GM13976 (cell line): ENCODE data around the gene C1GALT1.

ENCODE experiments used
- DNase-seq: peaks from one replicate; pipeline ENCODE4 v3.0.0; 2012; ENCODE audit warnings: low spot score
- CTCF ChIP-seq: IDR thresholded peaks from 2 replicates; pipeline ENCODE4 v1.5.1; 2012; ENCODE audit warnings: borderline replicate concordance, mild to moderate bottlenecking; ENCODE audit not compliant: insufficient read depth; ENCODE audit errors: extremely low read depth, missing control alignments, control extremely low read depth
- in situ Hi-C: fragments of 300-500 bp; cut with MboI; formaldehyde crosslinking; loops from one replicate; pipeline ENCODE4 v1.12.0; 2022; ENCODE audit warnings: low sequenced_read_pairs, mixed read lengths, inconsistent platforms; ENCODE audit not compliant: unreplicated experiment

Gene C1GALT1

DNA sequence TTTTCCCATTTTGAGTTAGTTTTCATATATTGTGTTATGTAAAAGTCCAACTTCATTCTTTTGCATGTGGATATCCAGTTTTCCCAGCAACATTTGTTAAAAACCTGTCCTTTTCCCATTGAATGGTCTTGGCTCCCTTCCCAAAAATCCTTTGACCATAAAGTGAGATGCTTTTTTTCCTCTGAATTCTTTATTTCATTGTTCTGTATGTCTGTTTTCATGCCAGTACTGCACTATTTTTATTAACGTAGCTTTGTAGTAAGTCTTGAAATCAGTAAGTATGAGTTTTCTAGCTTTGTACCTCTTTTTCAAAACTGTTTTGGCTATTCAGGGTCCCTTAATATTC lies 20.0 kb downstream of the C1GALT1 start:
- no peak for DNase-seq
- no peak for TF ChIP-seq CTCF
- in situ Hi-C loops: no loop called here

GRCh38 chr7:7203813-7204575 lies 21.6 kb downstream of the C1GALT1 start:
- DNase-seq: no peak
- in situ Hi-C loops: no loop called here
- no peak for TF ChIP-seq CTCF

GRCh38 chr7:7207876-7208275 lies 25.5 kb downstream of the C1GALT1 start:
- in situ Hi-C loops: no loop called here
- DNase-seq: no peak
- TF ChIP-seq CTCF: no peak

GRCh38 chr7:7208520-7208919 lies 26.2 kb downstream of the C1GALT1 start:
- no peak for DNase-seq
- TF ChIP-seq CTCF: no peak
- in situ Hi-C loops: no loop called here

- in situ Hi-C loops: no loop called here
- no peak for DNase-seq
- TF ChIP-seq CTCF: no peak
These were observed 27.2 kb downstream of the C1GALT1 start for GRCh38 chr7:7209412-7210050.

DNA sequence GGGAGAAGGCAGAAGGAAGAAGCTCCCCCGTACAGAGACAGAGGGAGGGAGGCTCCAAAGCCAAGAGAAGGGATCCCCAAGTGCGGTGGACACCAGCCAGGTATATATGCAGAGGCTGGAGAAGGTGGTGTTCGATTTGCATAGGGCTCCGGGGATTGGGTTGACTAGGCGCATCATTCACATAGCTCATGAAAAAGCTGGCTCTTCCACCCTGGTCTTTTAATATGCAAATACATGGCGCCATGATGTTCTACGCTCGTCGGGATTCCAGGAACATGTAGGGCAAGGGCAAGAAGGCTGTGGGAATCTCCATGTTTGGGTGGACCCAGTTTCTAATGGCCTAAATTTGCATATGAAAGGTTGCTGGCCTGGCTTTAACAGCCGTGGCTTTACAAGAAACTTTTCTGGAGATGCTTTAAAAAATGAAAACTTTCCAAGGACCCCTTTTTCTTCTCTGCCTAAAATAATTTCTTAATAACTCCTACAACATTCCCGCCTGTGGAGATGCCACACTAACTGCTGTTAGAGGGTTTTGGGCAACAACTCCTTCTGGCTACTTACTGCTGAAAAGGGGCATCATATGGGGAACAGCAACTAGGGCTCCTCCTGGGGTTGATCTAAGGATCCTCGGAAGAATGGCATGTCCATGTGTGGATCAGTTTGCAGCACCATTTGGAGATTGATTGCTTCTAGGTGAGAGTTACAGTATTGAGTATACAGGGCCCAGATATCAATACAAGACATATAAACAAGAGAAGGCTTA lies 28.3 kb downstream of the C1GALT1 start:
- in situ Hi-C loops: no loop called here
- no peak for DNase-seq
- no peak for TF ChIP-seq CTCF
